C4-2B (cell line): ENCODE data around the gene CFAP46.

ENCODE experiments used
- CTCF ChIP-seq: fragments of 450-650 bp; conservative IDR thresholded peaks from 2 replicates; pipeline ENCODE4 v1.5.1; 2017; ENCODE audit warnings: mild to moderate bottlenecking
- ZFX ChIP-seq: fragments of 450-650 bp; IDR thresholded peaks from 2 replicates; pipeline ENCODE4 v1.6.1; 2017

GRCh38 chr10:132881186-132881920, 61.0 kb downstream of the CFAP46 start:
- no peak for TF ChIP-seq CTCF
- TF ChIP-seq ZFX, result no peak
